NAMALWA (cell line): ENCODE measurements around the gene TUT4.

Source experiments
- DNase-seq: peaks from one replicate; pipeline ENCODE4 v3.0.0-alpha.2; 2015; ENCODE audit warnings: low spot score

The TUT4 gene

GRCh38 chr1:52404116-52404974, 148.5 kb downstream of the TUT4 start, which contains the start of the genes ORC1 and PRPF38A:
ORC1 (minus strand) TSS chr1:52404423; CDS start chr1:52402223, 2,200 bp downstream.
PRPF38A (plus strand) TSS chr1:52404602; CDS start chr1:52404750, 148 bp downstream.
- DNase-seq: peak; percentile 99

DNA sequence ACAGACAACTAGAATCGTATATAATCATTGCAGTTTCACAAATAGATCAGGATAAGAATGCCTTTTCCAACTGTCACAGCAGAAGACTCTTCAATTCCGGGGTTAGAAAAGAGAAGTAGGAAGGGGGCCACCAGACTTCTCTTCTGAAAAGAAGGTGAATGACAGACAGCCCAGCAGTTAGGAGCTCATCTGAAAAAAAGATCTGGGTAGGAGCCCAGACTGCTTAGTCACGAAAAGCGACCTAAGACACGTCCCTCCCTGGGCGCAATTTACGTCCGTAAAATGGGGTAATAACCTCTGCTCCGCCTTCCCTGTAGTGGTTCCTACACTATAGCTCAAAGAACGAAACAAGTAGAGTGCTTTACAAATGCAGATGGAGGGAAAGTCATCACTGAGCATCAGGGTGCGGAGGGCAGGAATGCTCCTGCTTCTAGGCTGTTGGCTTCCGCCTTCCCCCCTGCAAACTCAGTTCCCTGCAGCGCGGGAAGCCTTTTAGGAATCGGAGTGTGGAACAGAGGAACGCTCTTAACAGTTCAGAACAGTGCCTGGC, 149.3 kb downstream of the TUT4 start:
- DNase-seq: peak; percentile 87

DNA sequence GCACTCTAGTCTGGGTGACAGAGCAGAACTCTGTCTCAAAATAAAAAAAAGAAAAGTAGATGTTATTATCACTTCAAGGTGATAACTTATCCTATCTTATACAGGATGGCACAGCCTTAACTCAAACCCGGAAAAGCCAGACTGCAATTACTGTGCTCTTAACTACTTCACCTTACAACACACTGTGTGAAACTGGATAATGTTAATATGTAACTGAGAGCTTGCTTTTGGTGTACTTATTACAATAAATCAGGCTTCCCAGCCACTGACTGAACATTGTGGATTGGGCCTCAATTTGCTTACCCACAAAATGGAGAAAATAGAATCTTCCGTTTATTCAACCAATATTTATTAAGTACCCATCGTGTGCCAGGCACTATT, 150.0 kb downstream of the TUT4 start:
- no peak for DNase-seq

DNA sequence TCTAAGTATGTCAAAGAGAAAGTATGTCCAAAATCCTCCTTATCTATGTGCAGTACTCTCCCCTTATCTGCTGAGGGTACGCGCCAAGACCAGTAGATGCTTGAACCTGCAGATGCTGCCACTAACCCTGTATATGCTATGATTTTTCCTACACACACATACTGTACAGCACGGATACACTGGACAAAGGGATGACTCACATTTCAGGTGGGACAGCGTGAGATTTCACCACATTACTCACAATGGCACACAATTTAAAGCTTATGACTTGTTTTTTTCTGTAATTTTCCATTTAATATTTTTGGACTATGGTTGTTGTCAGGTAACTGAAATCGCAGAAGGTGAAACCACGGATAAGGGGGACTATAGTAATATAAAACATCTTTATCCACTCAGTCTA, 152.8 kb downstream of the TUT4 start:
- no peak for DNase-seq

DNA sequence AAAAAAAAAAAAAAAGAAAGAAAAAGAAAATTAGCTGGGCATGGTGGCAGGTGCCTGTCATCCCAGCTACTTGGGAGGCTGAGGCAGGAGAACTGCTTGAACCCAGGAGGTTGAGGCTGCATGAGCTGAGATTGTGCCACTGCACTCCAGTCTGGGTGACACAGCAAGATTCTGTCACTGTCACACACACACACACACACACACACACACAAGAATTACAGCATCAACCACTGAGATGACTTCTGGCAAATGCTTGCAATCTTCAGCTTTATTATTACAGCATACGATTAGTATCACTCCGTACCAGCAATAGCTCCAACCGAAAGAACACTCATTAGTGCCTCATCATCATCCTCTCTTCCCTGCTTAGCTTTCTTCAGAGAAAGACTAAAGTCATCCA, 153.3 kb downstream of the TUT4 start:
- no peak for DNase-seq

- DNase-seq: no peak
Measured at GRCh38 chr1:52393174-52393573, 159.7 kb downstream of the TUT4 start.

GRCh38 chr1:52386458-52386857, 166.4 kb downstream of the TUT4 start:
- DNase-seq: no peak

DNA sequence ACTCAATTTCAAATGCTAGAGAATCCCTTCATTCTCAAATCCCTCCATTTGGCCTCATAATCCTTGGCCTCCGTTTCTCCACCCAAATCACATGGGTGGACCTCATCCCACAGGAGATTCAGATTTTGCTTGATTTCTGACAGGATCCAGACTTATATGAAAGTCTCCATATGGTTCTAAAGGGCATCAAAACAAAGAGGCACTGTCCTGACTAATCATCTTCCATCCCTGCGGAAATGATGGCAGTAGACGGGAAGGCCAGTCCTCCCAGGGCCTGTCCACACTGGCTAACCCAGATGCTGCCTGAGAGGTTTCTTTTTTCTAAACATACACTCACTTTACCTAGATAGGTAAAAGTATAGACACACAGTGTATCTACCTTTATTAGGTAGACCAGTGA, 167.5 kb downstream of the TUT4 start:
- no peak for DNase-seq
